Measurements from ENCODE around the gene NPLOC4.

The NPLOC4 gene

GRCh38 chr17:81546906-81547613, 89.9 kb downstream of the NPLOC4 start:
- DNase-seq (ENCODE audit: low read depth), result no peak

GRCh38 chr17:81545160-81545949, 91.6 kb downstream of the NPLOC4 start:
- DNase-seq (ENCODE audit: low read depth), result no peak

GRCh38 chr17:81544281-81544974, 92.5 kb downstream of the NPLOC4 start:
- no peak for DNase-seq (ENCODE audit: low read depth)

- no peak for DNase-seq (ENCODE audit: low read depth)
These were observed 93.2 kb downstream of the NPLOC4 start for GRCh38 chr17:81543756-81544155.

GRCh38 chr17:81543339-81543675, 93.6 kb downstream of the NPLOC4 start:
- DNase-seq (ENCODE audit: low read depth), result no peak

GRCh38 chr17:81542431-81543338, 94.2 kb downstream of the NPLOC4 start:
- DNase-seq (ENCODE audit: low read depth), result no peak

- no peak for DNase-seq (ENCODE audit: low read depth)
These were observed 95.8 kb downstream of the NPLOC4 start for GRCh38 chr17:81541123-81541522.

- DNase-seq (ENCODE audit: low read depth), result no peak
These were observed 96.3 kb downstream of the NPLOC4 start for GRCh38 chr17:81540676-81541027.

GRCh38 chr17:81539961-81540675, 96.8 kb downstream of the NPLOC4 start:
- no peak for DNase-seq (ENCODE audit: low read depth)

- no peak for DNase-seq (ENCODE audit: low read depth)
These were observed 97.4 kb downstream of the NPLOC4 start for GRCh38 chr17:81539571-81539900.

GRCh38 chr17:81538651-81539570, 98.0 kb downstream of the NPLOC4 start:
- DNase-seq (ENCODE audit: low read depth), result no peak

- no peak for DNase-seq (ENCODE audit: low read depth)
These were observed 98.9 kb downstream of the NPLOC4 start for GRCh38 chr17:81537856-81538555.

GRCh38 chr17:81537343-81537855, 99.5 kb downstream of the NPLOC4 start:
- no peak for DNase-seq (ENCODE audit: low read depth)

- DNase-seq (ENCODE audit: low read depth), result no peak
These were observed 100.3 kb downstream of the NPLOC4 start for GRCh38 chr17:81536299-81537290.

GRCh38 chr17:81535480-81536298, 101.2 kb downstream of the NPLOC4 start:
- DNase-seq (ENCODE audit: low read depth), result no peak

- no peak for DNase-seq (ENCODE audit: low read depth)
These were observed 101.9 kb downstream of the NPLOC4 start for GRCh38 chr17:81535007-81535328.

GRCh38 chr17:81534157-81535006, 102.5 kb downstream of the NPLOC4 start:
- no peak for DNase-seq (ENCODE audit: low read depth)
